Measurements from ENCODE around the gene GAGE12J.

GAGE12J gene

GRCh38 chrX:49277535-49277830 lies 44.4 kb upstream of the GAGE12J start:
- Histone ChIP-seq H3K36me3 (ENCODE audit: insufficient read depth) (no peaks in the 10 kb centered on the region), H2AFZ (ENCODE audit: low read depth) (no peak overlapping the region), H3K4me2 (no peak overlapping the region), H3K27ac (no peak overlapping the region), H3K79me2 (ENCODE audit: insufficient read depth, low read depth) (no peaks in the 10 kb centered on the region), H3K4me1 (ENCODE audit: low read depth, poor library complexity, severe bottlenecking) (no peaks in the 10 kb centered on the region), H3K27me3 (ENCODE audit: insufficient read depth, low read depth) (no peaks in the 10 kb centered on the region), H3K4me3 (IDR thresholded peaks at IDR 0.05; ENCODE audit: insufficient read depth, low read depth, low read length) (no peak overlapping the region), H3K9ac (no peak overlapping the region), H4K20me1 (ENCODE audit: insufficient read depth) (no peaks in the 10 kb centered on the region)
- no peak for TF ChIP-seq CTCF (conservative IDR thresholded peaks at IDR 0.05; ENCODE audit: low read depth, low read length)

- Histone ChIP-seq H3K4me1 (ENCODE audit: low read depth, poor library complexity, severe bottlenecking) (no peaks in the 10 kb centered on the region), H3K4me2 (no peak overlapping the region), H4K20me1 (ENCODE audit: insufficient read depth) (no peaks in the 10 kb centered on the region), H2AFZ (ENCODE audit: low read depth) (no peak overlapping the region), H3K4me3 (IDR thresholded peaks at IDR 0.05; ENCODE audit: insufficient read depth, low read depth, low read length) (no peak overlapping the region), H3K79me2 (ENCODE audit: insufficient read depth, low read depth) (no peaks in the 10 kb centered on the region), H3K36me3 (ENCODE audit: insufficient read depth) (no peaks in the 10 kb centered on the region), H3K27me3 (ENCODE audit: insufficient read depth, low read depth) (no peaks in the 10 kb centered on the region), H3K27ac (no peak overlapping the region), H3K9ac (no peak overlapping the region)
- TF ChIP-seq CTCF (conservative IDR thresholded peaks at IDR 0.05; ENCODE audit: low read depth, low read length) = no peak
These were observed 43.8 kb upstream of the GAGE12J start for GRCh38 chrX:49278081-49278480.

GRCh38 chrX:49282647-49283011 lies 39.2 kb upstream of the GAGE12J start:
- Histone ChIP-seq H3K4me2 (no peak overlapping the region), H2AFZ (ENCODE audit: low read depth) (no peak overlapping the region), H3K79me2 (ENCODE audit: insufficient read depth, low read depth) (no peaks in the 10 kb centered on the region), H3K27me3 (ENCODE audit: insufficient read depth, low read depth) (no peaks in the 10 kb centered on the region), H3K36me3 (ENCODE audit: insufficient read depth) (no peaks in the 10 kb centered on the region), H3K4me3 (IDR thresholded peaks at IDR 0.05; ENCODE audit: insufficient read depth, low read depth, low read length) (no peak overlapping the region), H3K9ac (no peak overlapping the region), H3K4me1 (ENCODE audit: low read depth, poor library complexity, severe bottlenecking) (no peaks in the 10 kb centered on the region), H4K20me1 (ENCODE audit: insufficient read depth) (no peaks in the 10 kb centered on the region), H3K27ac (no peak overlapping the region)
- TF ChIP-seq CTCF (conservative IDR thresholded peaks at IDR 0.05; ENCODE audit: low read depth, low read length) = no peak

- H3K4me3 ChIP-seq (IDR thresholded peaks at IDR 0.05; ENCODE audit: insufficient read depth, low read depth, low read length) = no peak overlapping the region
- H3K79me2 ChIP-seq (ENCODE audit: insufficient read depth, low read depth) = no peaks in the 10 kb centered on the region
- no peak overlapping the region for H2AFZ ChIP-seq (ENCODE audit: low read depth)
- no peaks in the 10 kb centered on the region for H3K4me1 ChIP-seq (ENCODE audit: low read depth, poor library complexity, severe bottlenecking)
- no peak overlapping the region for H3K9ac ChIP-seq
- no peak overlapping the region for H3K27ac ChIP-seq
- no peaks in the 10 kb centered on the region for H3K36me3 ChIP-seq (ENCODE audit: insufficient read depth)
- no peak for TF ChIP-seq CTCF (conservative IDR thresholded peaks at IDR 0.05; ENCODE audit: low read depth, low read length)
- no peak overlapping the region for H3K4me2 ChIP-seq
- no peaks in the 10 kb centered on the region for H3K27me3 ChIP-seq (ENCODE audit: insufficient read depth, low read depth)
- no peaks in the 10 kb centered on the region for H4K20me1 ChIP-seq (ENCODE audit: insufficient read depth)
These were observed 37.6 kb upstream of the GAGE12J start for GRCh38 chrX:49284212-49284611.

GRCh38 chrX:49286136-49286535 lies 35.7 kb upstream of the GAGE12J start:
- no peaks in the 10 kb centered on the region for H4K20me1 ChIP-seq (ENCODE audit: insufficient read depth)
- H3K79me2 ChIP-seq (ENCODE audit: insufficient read depth, low read depth) = no peaks in the 10 kb centered on the region
- H3K4me1 ChIP-seq (ENCODE audit: low read depth, poor library complexity, severe bottlenecking) = no peaks in the 10 kb centered on the region
- no peak overlapping the region for H3K9ac ChIP-seq
- no peak for TF ChIP-seq CTCF (conservative IDR thresholded peaks at IDR 0.05; ENCODE audit: low read depth, low read length)
- H3K4me2 ChIP-seq = no peak overlapping the region
- H3K36me3 ChIP-seq (ENCODE audit: insufficient read depth) = no peaks in the 10 kb centered on the region
- H3K4me3 ChIP-seq (IDR thresholded peaks at IDR 0.05; ENCODE audit: insufficient read depth, low read depth, low read length) = no peak overlapping the region
- H2AFZ ChIP-seq (ENCODE audit: low read depth) = no peak overlapping the region
- no peak overlapping the region for H3K27ac ChIP-seq
- no peaks in the 10 kb centered on the region for H3K27me3 ChIP-seq (ENCODE audit: insufficient read depth, low read depth)
